Loucy (cell line): ENCODE measurements around the gene SLC25A42.
"Not testable (repeated sequence)": the region's sequence is repeated elsewhere in the genome, so short reads cannot be mapped to it uniquely, and the experiment has no call there.

Experiments
- H2AFZ ChIP-seq: fragments of 200-600 bp; sonication (generic); 2 replicates; pipeline ENCODE4 v1.6.0; 2016; ENCODE audit warnings: antibody characterized with exemption, mild to moderate bottlenecking, low read length, moderate library complexity
- H3F3A ChIP-seq: fragments of 200-600 bp; 2 replicates; pipeline ENCODE4 v1.6.0; 2016; ENCODE audit warnings: antibody characterized with exemption, low read depth, mild to moderate bottlenecking
- H3K27me3 ChIP-seq: fragments of 200-600 bp; sonication (generic); 2 replicates; pipeline ENCODE4 v1.6.1; 2014; ENCODE audit warnings: low read length, mild to moderate bottlenecking; ENCODE audit not compliant: insufficient read depth, poor library complexity, severe bottlenecking
- H3K36me3 ChIP-seq: fragments of 200-600 bp; sonication (generic); 2 replicates; pipeline ENCODE4 v1.6.1; 2016; ENCODE audit warnings: low read length; ENCODE audit not compliant: insufficient read depth
- H3K4me1 ChIP-seq: fragments of 200-600 bp; sonication (generic); 2 replicates; pipeline ENCODE4 v1.5.1; 2014; ENCODE audit warnings: low read length, mild to moderate bottlenecking; ENCODE audit not compliant: insufficient read depth, poor library complexity, severe bottlenecking
- H3K4me2 ChIP-seq: fragments of 200-600 bp; sonication (generic); 2 replicates; pipeline ENCODE4 v1.6.0; 2014; ENCODE audit warnings: antibody characterized with exemption, low read length, low read depth, mild to moderate bottlenecking; ENCODE audit not compliant: poor library complexity, severe bottlenecking
- H3K4me3 ChIP-seq: fragments of 200-600 bp; sonication (generic); 2 replicates; pipeline ENCODE4 v1.5.1; 2014; ENCODE audit warnings: low read length, mild to moderate bottlenecking, mixed read lengths; ENCODE audit not compliant: poor library complexity, severe bottlenecking
- H3K79me2 ChIP-seq: fragments of 200-600 bp; sonication (generic); 2 replicates; pipeline ENCODE4 v1.6.1; 2014; ENCODE audit warnings: low read length; ENCODE audit not compliant: insufficient read depth
- H3K9ac ChIP-seq: fragments of 200-600 bp; sonication (generic); 2 replicates; pipeline ENCODE4 v1.6.0; 2014; ENCODE audit warnings: mild to moderate bottlenecking, low read depth, low read length, moderate library complexity; ENCODE audit not compliant: poor library complexity, severe bottlenecking
- H3K9me2 ChIP-seq: fragments of 200-600 bp; sonication (generic); replicated peaks from 2 replicates; pipeline ENCODE4 v1.6.1; 2016; ENCODE audit warnings: low read depth, low read length, mixed read lengths
- H3K9me3 ChIP-seq: fragments of 200-600 bp; sonication (generic); 2 replicates; pipeline ENCODE4 v1.6.1; 2014; ENCODE audit warnings: mild to moderate bottlenecking, antibody characterized with exemption, low read length, low read depth; ENCODE audit not compliant: insufficient read depth
- H4K20me1 ChIP-seq: fragments of 200-600 bp; sonication (generic); 2 replicates; pipeline ENCODE4 v1.6.0; 2014; ENCODE audit warnings: antibody characterized with exemption, low read length, mild to moderate bottlenecking; ENCODE audit not compliant: insufficient read depth, poor library complexity, severe bottlenecking
- CTCF ChIP-seq: fragments of 200-600 bp; sonication (generic); conservative IDR thresholded peaks from 2 replicates; pipeline ENCODE4 v1.5.1; 2014; ENCODE audit warnings: mild to moderate bottlenecking, antibody characterized with exemption, low read length
- EZH2phosphoT487 ChIP-seq: fragments of 200-600 bp; IDR thresholded peaks from 2 replicates; pipeline ENCODE4 v1.6.1; 2018; ENCODE audit warnings: antibody characterized with exemption, mild to moderate bottlenecking, moderate library complexity, borderline replicate concordance

Gene SLC25A42

GRCh38 chr19:19133985-19134384, 70.2 kb downstream of the SLC25A42 start:
- H3K9me2 ChIP-seq, result no peaks in the 10 kb centered on the region
- no peaks in the 10 kb centered on the region for H3K9me3 ChIP-seq
- no peak overlapping the region for H3K4me3 ChIP-seq
- no peaks in the 10 kb centered on the region for H4K20me1 ChIP-seq
- no peak overlapping the region for H2AFZ ChIP-seq
- H3K79me2 ChIP-seq, result peaks cover 12% of the 10 kb centered on the region
- H3K27me3 ChIP-seq, result no peaks in the 10 kb centered on the region
- TF ChIP-seq EZH2phosphoT487 (no peak), CTCF (no peak)
- no peaks in the 10 kb centered on the region for H3F3A ChIP-seq
- H3K4me2 ChIP-seq, result no peak overlapping the region
- no peaks in the 10 kb centered on the region for H3K36me3 ChIP-seq
- H3K4me1 ChIP-seq, result peaks cover 19% of the 10 kb centered on the region
- H3K9ac ChIP-seq, result no peak overlapping the region

- Histone ChIP-seq H3K36me3 (no peaks in the 10 kb centered on the region), H3K4me3 (no peak overlapping the region), H3F3A (no peaks in the 10 kb centered on the region), H3K79me2 (peaks cover 12% of the 10 kb centered on the region), H3K4me2 (no peak overlapping the region), H3K4me1 (peaks cover 19% of the 10 kb centered on the region), H4K20me1 (no peaks in the 10 kb centered on the region), H3K9ac (no peak overlapping the region), H2AFZ (no peak overlapping the region), H3K9me2 (no peaks in the 10 kb centered on the region), H3K27me3 (no peaks in the 10 kb centered on the region), H3K9me3 (no peaks in the 10 kb centered on the region)
- TF ChIP-seq CTCF (no peak), EZH2phosphoT487 (no peak)
Measured at GRCh38 chr19:19134687-19135158, 70.9 kb downstream of the SLC25A42 start.

- H3F3A ChIP-seq, H2AFZ ChIP-seq, H3K36me3 ChIP-seq, H3K4me2 ChIP-seq, H4K20me1 ChIP-seq, H3K4me3 ChIP-seq, H3K27me3 ChIP-seq, H3K9me2 ChIP-seq, H3K9ac ChIP-seq, H3K9me3 ChIP-seq: not testable (repeated sequence)
- H3K79me2 ChIP-seq, result peaks cover 12% of the 10 kb centered on the region
- H3K4me1 ChIP-seq, result peaks cover 19% of the 10 kb centered on the region
Measured at GRCh38 chr19:19135713-19136112, 71.9 kb downstream of the SLC25A42 start.

- peak overlapping the region; percentile 96 for H3K4me3 ChIP-seq
- no peaks in the 10 kb centered on the region for H4K20me1 ChIP-seq
- H3K36me3 ChIP-seq, result no peaks in the 10 kb centered on the region
- H3F3A ChIP-seq, result no peaks in the 10 kb centered on the region
- TF ChIP-seq CTCF, result no peak
- TF ChIP-seq EZH2phosphoT487, result no peak
- no peaks in the 10 kb centered on the region for H3K27me3 ChIP-seq
- no peaks in the 10 kb centered on the region for H3K9me2 ChIP-seq
- H3K4me1 ChIP-seq, result peaks cover 19% of the 10 kb centered on the region
- peak overlapping the region; percentile 95 for H3K9ac ChIP-seq
- H3K79me2 ChIP-seq, result peaks cover 12% of the 10 kb centered on the region
- H2AFZ ChIP-seq, result peak overlapping the region; percentile 98
- H3K4me2 ChIP-seq, result peak overlapping the region; percentile 99
- H3K9me3 ChIP-seq, result no peaks in the 10 kb centered on the region
Measured at GRCh38 chr19:19137556-19138108, 73.8 kb downstream of the SLC25A42 start.
